GM18508 (cell line): ENCODE data around the gene ALG3.

ENCODE experiments used
- ATAC-seq: cut with Tn5 transposase; IDR thresholded peaks from one replicate; pipeline ENCODE4 v1.9.1; 2021; ENCODE audit warnings: moderate number of reproducible peaks; ENCODE audit not compliant: insufficient read depth, unreplicated experiment

The ALG3 gene

DNA sequence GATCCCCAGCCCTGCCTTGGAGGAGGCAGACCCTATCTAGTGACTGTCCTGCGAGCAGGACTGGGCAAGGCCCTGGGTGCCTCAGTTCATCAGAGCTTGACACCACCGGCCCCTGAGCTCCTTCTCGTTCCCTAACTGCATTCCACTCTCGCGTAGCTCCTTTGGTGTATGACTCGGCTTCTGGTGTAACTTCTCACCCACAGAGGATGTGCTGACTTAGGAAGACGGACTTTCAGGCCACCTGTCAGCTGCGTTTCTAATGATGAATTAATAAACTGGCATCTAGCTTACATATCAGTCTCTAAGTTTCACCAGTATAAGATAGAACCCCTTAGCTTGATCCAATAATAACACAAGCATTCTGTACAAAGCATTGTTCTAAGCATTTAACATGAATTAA is 45.2 kb downstream of the ALG3 start:
- ATAC-seq: no peak

DNA sequence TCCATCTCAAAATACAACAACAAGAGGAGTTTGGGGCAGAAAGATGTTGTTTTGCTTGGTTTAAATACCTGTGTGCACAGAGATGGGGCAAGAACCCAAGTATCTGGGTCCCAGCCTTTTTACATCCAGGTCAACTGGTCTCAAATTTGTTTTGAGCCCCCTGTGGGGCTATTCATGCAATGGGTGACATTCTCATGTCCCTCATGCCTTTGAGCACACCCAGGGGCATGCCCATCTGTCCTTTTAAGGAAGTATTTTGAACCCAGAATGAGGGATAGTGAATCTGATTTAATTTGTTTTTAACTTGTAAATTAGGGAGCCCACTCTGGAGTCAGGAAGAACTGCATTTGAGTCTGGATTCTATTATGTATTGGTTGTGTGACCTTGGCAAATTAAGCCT is 47.9 kb downstream of the ALG3 start:
- ATAC-seq: no peak

GRCh38 chr3:184198509-184198908 is 50.3 kb downstream of the ALG3 start:
- ATAC-seq: no peak

DNA sequence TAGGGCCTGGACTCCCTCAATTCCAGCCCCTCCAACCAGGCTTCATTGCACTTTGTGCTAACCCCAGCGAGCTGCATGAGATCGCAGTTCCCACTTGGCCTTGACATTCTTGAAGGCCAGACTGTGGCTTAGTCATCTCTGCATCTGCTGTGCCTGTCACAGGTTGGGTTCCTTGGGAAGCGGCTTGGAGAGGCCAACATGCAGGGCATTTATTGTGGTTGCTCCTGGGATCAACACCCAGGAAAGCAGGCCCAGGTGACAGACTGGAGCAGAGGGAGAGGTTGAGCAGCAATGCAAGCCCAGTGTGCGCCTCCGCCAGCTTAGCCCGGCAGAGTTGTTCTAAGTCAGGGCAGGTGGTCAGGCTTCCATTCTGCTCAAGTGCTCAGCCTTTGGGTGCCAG is 52.2 kb downstream of the ALG3 start:
- ATAC-seq: no peak

DNA sequence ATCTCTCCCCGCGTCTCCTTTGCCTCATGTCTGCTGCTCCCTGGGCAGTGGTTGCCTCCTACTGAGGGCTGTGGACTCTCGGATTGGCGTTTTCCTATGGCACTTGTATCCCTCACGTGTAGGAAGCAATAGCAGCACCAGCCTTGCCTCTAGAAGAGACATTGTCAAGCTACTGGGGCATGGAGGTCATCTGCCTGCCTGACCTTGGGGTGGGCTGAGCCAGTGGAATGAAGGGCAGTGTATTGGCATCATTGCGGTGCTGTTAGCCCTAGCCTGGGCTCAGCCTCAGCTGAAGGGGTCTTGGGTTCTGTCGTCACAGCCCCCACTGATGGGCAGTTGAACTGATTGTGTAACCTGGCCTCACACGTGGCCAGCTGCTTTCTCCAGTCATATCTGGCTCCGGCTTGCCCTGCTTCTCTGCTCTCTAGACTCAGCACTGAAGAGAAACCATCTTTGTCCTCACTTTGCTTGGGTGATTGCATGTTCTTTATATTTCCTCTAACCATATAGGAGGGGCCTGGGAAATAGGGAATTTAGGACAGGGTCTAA is 54.7 kb downstream of the ALG3 start:
- ATAC-seq: no peak

DNA sequence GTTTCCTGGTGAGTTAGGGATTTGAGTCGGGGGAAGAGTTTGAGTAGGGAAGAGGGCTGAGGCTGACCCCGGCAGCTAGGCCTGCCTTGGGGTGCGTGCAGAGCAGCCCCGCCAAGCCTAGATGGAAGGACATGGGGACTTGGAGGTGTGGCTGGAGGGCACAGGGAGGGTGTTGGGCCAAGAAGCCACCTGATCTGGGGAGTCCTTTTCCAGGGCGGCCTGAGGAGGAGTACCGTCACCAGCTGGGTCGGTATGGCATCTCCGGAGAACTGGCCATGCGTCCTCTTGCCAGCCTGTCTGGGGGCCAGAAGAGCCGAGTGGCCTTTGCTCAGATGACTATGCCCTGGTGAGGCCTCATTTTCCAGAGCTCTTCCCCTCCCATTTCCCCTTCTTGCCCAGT is 55.9 kb downstream of the ALG3 start:
- no peak for ATAC-seq
